Measurements from ENCODE around the gene ADAMTSL1. TPM values are rescaled to one million over a fixed set of nuclear protein-coding genes. Genes with fewer than 3 reads are reported as not detected.

Gene ADAMTSL1
- total and polyA plus RNA-seq, 9 donors, result 1.2 to 20.0 (median 6.1) TPM

DNA sequence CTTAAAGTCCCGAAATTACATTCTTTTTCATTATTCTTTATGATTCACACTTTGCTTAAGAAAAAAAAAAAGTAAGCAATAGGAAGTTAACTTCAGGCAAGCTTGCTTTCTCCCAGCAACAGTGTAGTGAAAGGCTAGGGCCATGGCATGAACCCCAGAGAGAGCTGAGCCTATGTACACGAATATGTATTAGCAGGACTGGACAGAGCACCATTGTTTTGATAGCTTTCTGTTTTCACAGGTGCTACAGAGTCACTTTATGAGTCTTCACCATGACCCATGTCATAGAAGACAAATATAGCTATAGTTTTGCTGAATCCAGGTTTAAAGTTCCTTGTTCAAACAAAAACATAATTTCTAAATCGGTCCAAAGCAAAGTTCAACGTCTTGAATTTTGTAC, 199.2 kb downstream of the ADAMTSL1 start:
- Histone ChIP-seq H3K4me3 (no peak overlapping the region), H3K9me3 (no peaks in the 10 kb centered on the region), H3K4me1 (ENCODE audit: insufficient read depth) (no peaks in the 10 kb centered on the region), H3K27ac (no peak overlapping the region), H3K27me3 (no peaks in the 10 kb centered on the region), H3K36me3 (no peaks in the 10 kb centered on the region)
- DNase-seq, result no peak
- TF ChIP-seq POLR2A (IDR thresholded peaks at IDR 0.05) (no peak), EP300 (IDR thresholded peaks at IDR 0.05) (no peak)
- TF ChIP-seq, protein P1, sequence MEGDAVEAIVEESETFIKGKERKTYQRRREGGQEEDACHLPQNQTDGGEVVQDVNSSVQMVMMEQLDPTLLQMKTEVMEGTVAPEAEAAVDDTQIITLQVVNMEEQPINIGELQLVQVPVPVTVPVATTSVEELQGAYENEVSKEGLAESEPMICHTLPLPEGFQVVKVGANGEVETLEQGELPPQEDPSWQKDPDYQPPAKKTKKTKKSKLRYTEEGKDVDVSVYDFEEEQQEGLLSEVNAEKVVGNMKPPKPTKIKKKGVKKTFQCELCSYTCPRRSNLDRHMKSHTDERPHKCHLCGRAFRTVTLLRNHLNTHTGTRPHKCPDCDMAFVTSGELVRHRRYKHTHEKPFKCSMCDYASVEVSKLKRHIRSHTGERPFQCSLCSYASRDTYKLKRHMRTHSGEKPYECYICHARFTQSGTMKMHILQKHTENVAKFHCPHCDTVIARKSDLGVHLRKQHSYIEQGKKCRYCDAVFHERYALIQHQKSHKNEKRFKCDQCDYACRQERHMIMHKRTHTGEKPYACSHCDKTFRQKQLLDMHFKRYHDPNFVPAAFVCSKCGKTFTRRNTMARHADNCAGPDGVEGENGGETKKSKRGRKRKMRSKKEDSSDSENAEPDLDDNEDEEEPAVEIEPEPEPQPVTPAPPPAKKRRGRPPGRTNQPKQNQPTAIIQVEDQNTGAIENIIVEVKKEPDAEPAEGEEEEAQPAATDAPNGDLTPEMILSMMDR (IDR thresholded peaks at IDR 0.05), result no peak
- intact Hi-C loops (cut with DNase I), result no loop called here
- WGBS, 3 donors, result 61 to 66% (median 62%) methylated on average over 4 of the region's 4 CpGs

DNA sequence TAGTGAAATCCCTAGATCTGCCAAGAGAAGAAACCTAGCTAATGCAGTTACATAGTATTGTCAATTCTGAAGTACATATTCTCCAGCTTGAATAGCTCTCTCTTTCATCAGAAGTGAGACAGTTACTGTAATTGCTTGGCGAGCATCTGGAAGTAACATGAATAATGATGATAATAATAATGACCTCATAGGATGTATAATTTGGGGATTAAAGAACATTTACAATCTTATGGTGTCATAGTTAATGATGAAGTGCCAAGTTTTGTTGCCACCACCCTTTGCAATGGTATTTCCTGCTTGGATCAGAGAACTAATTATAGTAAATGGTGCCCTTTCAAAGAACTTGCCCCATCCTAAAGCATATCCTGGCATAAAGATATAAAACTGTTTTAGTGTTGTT, 201.4 kb downstream of the ADAMTSL1 start:
- TF ChIP-seq, protein P1 (IDR thresholded peaks at IDR 0.05), result no peak
- TF ChIP-seq EP300 (IDR thresholded peaks at IDR 0.05), result no peak
- TF ChIP-seq POLR2A (IDR thresholded peaks at IDR 0.05), result no peak
- no peaks in the 10 kb centered on the region for H3K4me1 ChIP-seq (ENCODE audit: insufficient read depth)
- no peaks in the 10 kb centered on the region for H3K36me3 ChIP-seq
- intact Hi-C loops (cut with DNase I), result no loop called here
- no peaks in the 10 kb centered on the region for H3K9me3 ChIP-seq
- no peak overlapping the region for H3K27ac ChIP-seq
- WGBS, 3 donors, result 81 to 96% (median 91%) methylated on average over 1 of the region's 1 CpG
- H3K27me3 ChIP-seq, result no peaks in the 10 kb centered on the region
- no peak overlapping the region for H3K4me3 ChIP-seq
- no peak for DNase-seq

DNA sequence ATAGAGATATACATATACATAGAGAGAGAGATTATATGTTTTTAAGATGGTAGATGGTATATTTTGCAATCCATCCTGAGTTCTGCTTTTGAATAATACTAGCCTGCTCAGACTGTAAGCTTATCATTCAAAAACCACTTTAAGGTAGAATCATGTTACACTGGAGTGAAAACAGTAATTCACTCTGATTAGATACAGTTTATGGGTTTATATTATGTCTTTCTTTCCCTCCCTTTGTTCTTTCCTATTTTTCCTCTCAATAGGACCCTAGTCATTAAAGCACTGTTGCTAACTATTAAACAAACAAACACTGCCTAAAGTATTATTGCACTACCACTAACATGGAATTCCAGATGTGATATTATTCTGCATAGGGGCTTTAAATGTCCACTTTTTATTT, 202.0 kb downstream of the ADAMTSL1 start:
- no peak overlapping the region for H3K27ac ChIP-seq
- DNase-seq, result no peak
- intact Hi-C loops (cut with DNase I), result no loop called here
- no peaks in the 10 kb centered on the region for H3K27me3 ChIP-seq
- no peaks in the 10 kb centered on the region for H3K9me3 ChIP-seq
- no peak for TF ChIP-seq POLR2A (IDR thresholded peaks at IDR 0.05)
- no peak for TF ChIP-seq EP300 (IDR thresholded peaks at IDR 0.05)
- no peaks in the 10 kb centered on the region for H3K36me3 ChIP-seq
- H3K4me1 ChIP-seq (ENCODE audit: insufficient read depth), result no peaks in the 10 kb centered on the region
- H3K4me3 ChIP-seq, result no peak overlapping the region

DNA sequence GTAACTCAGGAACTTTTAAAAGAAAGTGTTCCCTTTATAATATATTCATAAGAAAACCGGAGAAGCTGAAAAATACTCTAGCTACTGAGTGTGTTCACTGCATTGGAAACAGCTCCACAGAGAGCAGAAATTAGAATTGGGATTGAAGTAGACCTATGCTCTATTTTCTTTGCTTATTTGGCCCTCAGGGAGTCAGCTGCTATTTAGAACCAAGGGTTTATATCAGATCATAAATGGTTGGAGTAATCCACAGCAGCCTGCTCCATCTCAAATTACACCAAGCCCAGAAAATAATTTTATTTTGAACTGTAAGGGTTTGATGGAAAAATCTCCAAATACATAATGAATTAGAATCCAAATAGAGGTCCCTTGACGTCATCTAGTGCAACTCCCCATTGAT, 202.6 kb downstream of the ADAMTSL1 start:
- Histone ChIP-seq H3K27me3 (no peaks in the 10 kb centered on the region), H3K27ac (no peak overlapping the region), H3K4me3 (no peak overlapping the region), H3K36me3 (no peaks in the 10 kb centered on the region), H3K9me3 (no peaks in the 10 kb centered on the region), H3K4me1 (ENCODE audit: insufficient read depth) (no peaks in the 10 kb centered on the region)
- intact Hi-C loops (cut with DNase I), result no loop called here
- TF ChIP-seq, protein P1 (IDR thresholded peaks at IDR 0.05), result no peak
- TF ChIP-seq POLR2A (IDR thresholded peaks at IDR 0.05) (no peak), EP300 (IDR thresholded peaks at IDR 0.05) (no peak)
- WGBS, 3 donors, result 65 to 77% (median 74%) methylated on average over 2 of the region's 2 CpGs
- no peak for DNase-seq

DNA sequence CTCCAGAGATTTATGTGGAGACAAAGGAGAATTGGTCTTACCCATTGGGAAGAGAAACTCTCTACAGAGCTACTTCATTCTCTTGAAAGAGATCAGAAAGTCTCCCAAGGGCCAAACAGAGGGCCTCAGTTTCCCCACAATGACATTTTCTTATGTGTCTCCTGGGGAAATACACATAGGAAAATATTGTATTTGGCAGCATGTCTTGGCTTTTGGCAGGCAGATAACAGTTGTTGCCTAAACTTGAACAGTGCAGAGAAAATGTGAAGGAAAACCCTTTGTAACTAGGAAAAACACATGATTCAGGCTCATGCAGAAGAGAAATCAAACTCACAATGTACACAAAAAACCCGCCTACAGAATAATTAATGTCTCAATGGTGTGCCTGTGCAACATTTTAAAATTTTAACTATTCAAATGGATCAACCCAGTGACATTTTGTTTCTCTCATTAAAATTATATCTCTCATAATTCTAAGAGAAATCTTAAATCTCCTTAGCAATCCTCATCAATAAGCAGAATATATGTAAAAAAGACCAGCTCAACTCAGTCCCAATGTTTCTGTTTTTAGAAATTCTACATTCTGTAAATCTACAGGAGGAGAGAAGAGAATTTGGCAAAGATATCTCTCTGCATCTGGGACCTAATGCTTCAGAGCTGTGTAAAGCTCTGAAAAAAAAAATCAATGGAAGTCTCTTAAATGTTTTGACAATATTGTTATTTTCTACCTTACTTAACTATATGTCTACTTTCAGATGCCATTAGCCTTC, 205.1 kb downstream of the ADAMTSL1 start:
- Histone ChIP-seq H3K9me3 (no peaks in the 10 kb centered on the region), H3K36me3 (no peaks in the 10 kb centered on the region), H3K4me1 (ENCODE audit: insufficient read depth) (no peaks in the 10 kb centered on the region), H3K27ac (no peak overlapping the region), H3K27me3 (no peaks in the 10 kb centered on the region), H3K4me3 (no peak overlapping the region)
- TF ChIP-seq EP300 (IDR thresholded peaks at IDR 0.05) (no peak), POLR2A (IDR thresholded peaks at IDR 0.05) (no peak)
- TF ChIP-seq, protein P1 (IDR thresholded peaks at IDR 0.05), result no peak
- WGBS, 3 donors, result 21 to 27% (median 27%) methylated on average over 1 of the region's 1 CpG
- intact Hi-C loops (cut with DNase I), result no loop called here
- DNase-seq, result no peak
